ENCODE measurements around the gene RNASE8.

RNASE8 gene

DNA sequence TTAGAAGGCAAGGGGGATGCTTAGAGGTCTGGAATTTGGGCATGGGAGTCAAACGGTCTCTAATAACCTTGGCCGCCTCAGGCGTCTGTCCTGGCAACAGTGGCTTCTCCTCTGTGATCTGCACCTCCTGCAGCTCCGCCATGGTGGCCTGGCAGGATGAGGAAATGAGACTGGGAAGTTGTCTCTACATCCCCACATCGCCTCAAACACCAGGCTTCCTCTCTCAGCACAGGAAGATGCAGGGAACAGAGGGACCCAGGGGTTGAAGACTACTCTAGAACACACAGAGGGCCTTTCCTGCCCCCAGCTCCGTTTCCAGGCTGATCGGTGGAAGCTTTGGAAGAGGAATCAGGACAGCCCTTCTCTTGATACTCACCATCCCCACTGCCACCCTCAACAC, 34.4 kb upstream of the RNASE8 start:
- Histone ChIP-seq H3K27me3 (ENCODE audit: low read depth, low read length) (peaks cover 24% of the 10 kb centered on the region), H3K79me2 (ENCODE audit: low read length) (no peaks in the 10 kb centered on the region), H2AFZ (ENCODE audit: low read depth, low read length) (no peak overlapping the region), H3K9ac (ENCODE audit: low read length) (no peak overlapping the region), H3K4me3 (ENCODE audit: low read length) (no peak overlapping the region), H3K4me2 (ENCODE audit: low read length) (no peak overlapping the region), H3K9me3 (ENCODE audit: insufficient read depth, low read length) (no peaks in the 10 kb centered on the region), H3K27ac (ENCODE audit: low read length) (no peak overlapping the region), H3K36me3 (replicated peaks; ENCODE audit: low read depth, low read length) (no peaks in the 10 kb centered on the region), H4K20me1 (ENCODE audit: insufficient read depth, low read length) (no peaks in the 10 kb centered on the region), H3K4me1 (ENCODE audit: low read length) (no peaks in the 10 kb centered on the region)
- TF ChIP-seq, protein P1, sequence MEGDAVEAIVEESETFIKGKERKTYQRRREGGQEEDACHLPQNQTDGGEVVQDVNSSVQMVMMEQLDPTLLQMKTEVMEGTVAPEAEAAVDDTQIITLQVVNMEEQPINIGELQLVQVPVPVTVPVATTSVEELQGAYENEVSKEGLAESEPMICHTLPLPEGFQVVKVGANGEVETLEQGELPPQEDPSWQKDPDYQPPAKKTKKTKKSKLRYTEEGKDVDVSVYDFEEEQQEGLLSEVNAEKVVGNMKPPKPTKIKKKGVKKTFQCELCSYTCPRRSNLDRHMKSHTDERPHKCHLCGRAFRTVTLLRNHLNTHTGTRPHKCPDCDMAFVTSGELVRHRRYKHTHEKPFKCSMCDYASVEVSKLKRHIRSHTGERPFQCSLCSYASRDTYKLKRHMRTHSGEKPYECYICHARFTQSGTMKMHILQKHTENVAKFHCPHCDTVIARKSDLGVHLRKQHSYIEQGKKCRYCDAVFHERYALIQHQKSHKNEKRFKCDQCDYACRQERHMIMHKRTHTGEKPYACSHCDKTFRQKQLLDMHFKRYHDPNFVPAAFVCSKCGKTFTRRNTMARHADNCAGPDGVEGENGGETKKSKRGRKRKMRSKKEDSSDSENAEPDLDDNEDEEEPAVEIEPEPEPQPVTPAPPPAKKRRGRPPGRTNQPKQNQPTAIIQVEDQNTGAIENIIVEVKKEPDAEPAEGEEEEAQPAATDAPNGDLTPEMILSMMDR (IDR thresholded peaks at IDR 0.05; ENCODE audit: low read depth, low read length), result no peak
- TF ChIP-seq EZH2phosphoT487 (IDR thresholded peaks at IDR 0.05; ENCODE audit: low read depth), result no peak

DNA sequence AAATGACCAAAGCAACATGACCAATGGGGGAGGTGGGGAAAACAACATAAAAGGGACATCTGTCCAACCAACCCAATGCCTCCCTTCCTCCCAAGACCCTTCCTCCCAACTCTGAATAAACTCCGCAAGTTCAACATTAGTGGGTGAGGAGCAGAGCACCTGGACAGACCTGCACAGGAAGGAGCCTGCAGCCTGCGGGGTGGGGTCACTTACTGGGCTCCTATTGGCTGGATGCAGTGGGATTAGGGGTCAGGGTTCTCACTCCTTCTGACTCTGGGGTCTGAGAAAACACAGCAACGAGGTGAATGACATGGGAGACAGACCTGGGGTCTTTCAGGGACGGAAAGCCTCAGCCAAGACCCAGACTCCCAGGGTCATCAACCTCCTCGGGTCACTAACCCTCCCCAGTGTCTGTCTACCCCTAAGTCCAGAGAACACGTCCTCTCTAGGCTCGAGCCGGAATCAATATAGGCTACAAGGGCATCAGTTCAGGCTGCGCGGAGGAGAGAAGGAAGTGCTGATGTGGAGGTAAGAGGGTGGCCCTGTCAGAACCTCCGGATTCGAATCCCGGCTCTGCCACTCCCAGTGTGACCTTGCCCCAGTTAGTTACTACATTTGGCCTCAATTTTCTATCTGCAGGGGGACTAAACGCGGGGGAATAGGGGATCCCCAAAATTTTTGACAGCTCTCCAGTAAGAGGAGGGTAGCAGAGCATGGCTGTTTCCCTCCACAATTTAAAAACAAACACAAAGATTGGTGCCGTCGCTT, 33.6 kb upstream of the RNASE8 start:
- Histone ChIP-seq H4K20me1 (ENCODE audit: insufficient read depth, low read length) (no peaks in the 10 kb centered on the region), H2AFZ (ENCODE audit: low read depth, low read length) (no peak overlapping the region), H3K9me3 (ENCODE audit: insufficient read depth, low read length) (no peaks in the 10 kb centered on the region), H3K36me3 (replicated peaks; ENCODE audit: low read depth, low read length) (no peaks in the 10 kb centered on the region), H3K4me2 (ENCODE audit: low read length) (no peak overlapping the region), H3K27ac (ENCODE audit: low read length) (no peak overlapping the region), H3K27me3 (ENCODE audit: low read depth, low read length) (peaks cover 23% of the 10 kb centered on the region), H3K79me2 (ENCODE audit: low read length) (no peaks in the 10 kb centered on the region), H3K4me1 (ENCODE audit: low read length) (no peaks in the 10 kb centered on the region), H3K4me3 (ENCODE audit: low read length) (no peak overlapping the region), H3K9ac (ENCODE audit: low read length) (no peak overlapping the region)
- TF ChIP-seq EZH2phosphoT487 (IDR thresholded peaks at IDR 0.05; ENCODE audit: low read depth), result no peak
- TF ChIP-seq, protein P1 (IDR thresholded peaks at IDR 0.05; ENCODE audit: low read depth, low read length), result no peak

DNA sequence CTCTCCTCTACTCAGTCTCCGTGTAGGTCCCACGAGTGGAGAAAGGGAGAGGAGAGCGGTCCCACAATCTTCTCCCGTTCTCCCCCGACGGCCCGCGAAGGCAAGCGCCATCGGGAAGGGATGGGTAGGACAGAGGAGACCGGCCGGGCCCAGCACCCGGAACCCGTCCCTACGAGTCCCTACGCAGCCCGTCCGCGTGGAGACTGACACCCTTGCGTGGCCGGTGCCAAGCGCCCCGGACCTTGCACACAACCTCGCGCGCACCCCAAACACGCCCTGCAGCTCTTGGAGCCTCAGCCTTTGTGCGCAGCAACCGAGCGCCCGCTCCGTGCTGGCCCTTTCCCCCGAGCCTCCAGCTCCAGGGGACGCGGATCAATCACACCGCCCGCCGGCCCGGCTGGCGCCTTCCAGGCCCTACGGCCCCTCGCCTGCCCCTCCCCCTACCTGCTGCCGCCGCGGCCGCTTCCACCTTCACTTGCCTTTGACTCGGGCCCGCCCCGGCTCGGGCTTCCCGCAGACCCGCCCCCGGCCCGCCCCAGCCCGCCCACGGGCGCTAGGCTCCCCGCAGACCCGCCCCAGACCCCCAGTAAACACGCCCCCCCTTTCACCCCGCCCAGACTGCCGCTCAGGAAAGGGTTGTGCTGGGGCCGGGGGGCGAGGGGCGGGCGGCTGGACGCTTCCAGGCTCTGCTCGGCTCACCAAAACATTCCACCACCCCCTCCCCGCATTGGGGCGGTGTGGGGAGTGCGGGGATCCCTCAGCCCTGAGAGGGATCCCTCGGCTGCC, 32.8 kb upstream of the RNASE8 start, which contains the start of gene NDRG2:
Gene NDRG2 (minus strand): TSS at position 477 of the 786 bp plus-strand sequence. CDS start 1,746 bp downstream, outside the sequence.
- Histone ChIP-seq H3K4me3 (ENCODE audit: low read length) (no peak within 1 kb of the TSS), H3K27ac (ENCODE audit: low read length) (no peak within 1 kb of the TSS), H2AFZ (ENCODE audit: low read depth, low read length) (no peak within 1 kb of the TSS), H3K4me2 (ENCODE audit: low read length) (no peak within 1 kb of the TSS), H3K9me3 (ENCODE audit: insufficient read depth, low read length) (no peaks in the 10 kb centered on the region), H3K79me2 (ENCODE audit: low read length) (no peaks in the 10 kb centered on the region), H3K36me3 (replicated peaks; ENCODE audit: low read depth, low read length) (no peaks in the 10 kb centered on the region), H3K4me1 (ENCODE audit: low read length) (no peaks in the 10 kb centered on the region), H4K20me1 (ENCODE audit: insufficient read depth, low read length) (no peaks in the 10 kb centered on the region), H3K9ac (ENCODE audit: low read length) (no peak within 1 kb of the TSS), H3K27me3 (ENCODE audit: low read depth, low read length) (peaks cover 20% of the 10 kb centered on the region)
- TF ChIP-seq, protein P1 (IDR thresholded peaks at IDR 0.05; ENCODE audit: low read depth, low read length), result no peak
- no peak for TF ChIP-seq EZH2phosphoT487 (IDR thresholded peaks at IDR 0.05; ENCODE audit: low read depth)

All from OCI-LY3 (cell line).